Nephron progenitor cell (in vitro differentiated cells): ENCODE data around the gene BMPER.
A peak's percentile ranks its signal among the peaks of the same experiment; 100 is the strongest.

Source experiments
- DNase-seq: peaks from one replicate; pipeline ENCODE4 v3.0.0; 2021
- H3K27ac Mint-ChIP-seq: 2 replicates; pipeline ENCODE4 v1.8.0; 2021; ENCODE audit warnings: mild to moderate bottlenecking, moderate library complexity, mixed read lengths
- H3K27me3 Mint-ChIP-seq: 2 replicates; pipeline ENCODE4 v1.8.0; 2021; ENCODE audit warnings: mild to moderate bottlenecking, low read depth, mixed read lengths; ENCODE audit not compliant: poor library complexity
- H3K36me3 Mint-ChIP-seq: 2 replicates; pipeline ENCODE4 v1.8.0; 2021; ENCODE audit warnings: low read depth, mixed read lengths
- H3K4me1 Mint-ChIP-seq: 2 replicates; pipeline ENCODE4 v1.8.0; 2021; ENCODE audit warnings: mixed read lengths
- H3K4me3 Mint-ChIP-seq: 2 replicates; pipeline ENCODE4 v1.8.0; 2021; ENCODE audit warnings: mild to moderate bottlenecking, moderate library complexity, mixed read lengths
- H3K9me3 Mint-ChIP-seq: 2 replicates; pipeline ENCODE4 v1.8.0; 2021; ENCODE audit warnings: mild to moderate bottlenecking, moderate library complexity, mixed read lengths
- TF ChIP-seq, protein P1 (sequence below): fragments of 200-600 bp; sonication (generic); IDR thresholded peaks from 2 replicates; pipeline ENCODE4 v1.5.0; 2021; ENCODE audit warnings: antibody characterized with exemption

The BMPER gene

DNA sequence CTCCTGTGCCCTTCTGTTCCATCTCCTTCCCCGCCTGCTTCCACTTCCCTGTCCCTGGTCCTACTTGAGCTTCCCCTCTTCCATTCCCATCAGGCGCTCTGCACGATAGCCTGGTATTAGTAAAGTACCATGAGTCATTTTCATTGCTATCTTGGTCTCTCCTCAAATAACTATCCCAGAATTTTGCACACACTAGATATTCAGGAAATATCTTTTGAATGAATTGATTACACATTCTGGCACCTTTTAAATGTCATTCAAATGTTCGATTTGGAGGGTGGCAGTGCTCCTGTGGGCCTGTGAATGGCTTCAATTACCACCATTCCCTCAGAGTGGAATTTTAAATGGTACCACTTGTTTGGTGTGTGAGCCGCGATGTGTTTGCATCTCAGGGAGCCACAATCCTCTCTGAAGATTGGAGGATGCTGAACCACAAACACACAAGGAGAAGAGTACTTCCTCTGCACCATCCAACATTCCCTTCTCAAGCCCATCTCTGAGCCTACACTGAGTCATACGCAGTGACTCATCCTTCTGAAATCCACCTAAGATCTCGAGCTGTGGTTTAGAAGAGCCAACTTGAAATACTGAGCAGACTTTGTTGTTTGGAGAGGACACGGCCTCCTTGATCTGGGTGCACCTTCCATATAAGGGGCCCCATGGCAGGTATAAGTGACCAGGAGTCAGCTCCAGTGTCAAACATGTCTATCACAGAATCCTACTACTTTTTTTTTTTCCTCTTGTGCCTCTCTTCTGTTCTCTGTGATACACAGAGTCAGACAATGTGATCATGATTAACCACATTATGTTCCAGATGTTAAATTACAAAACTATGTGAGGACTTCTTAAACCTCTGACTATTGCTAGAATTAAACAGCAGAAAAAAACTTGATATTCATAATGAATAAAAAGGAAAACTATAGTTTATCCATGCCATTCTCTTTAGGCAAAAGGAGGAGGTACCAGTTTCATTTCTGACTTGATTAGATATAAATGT, 81.9 kb downstream of the BMPER start:
- no peak for DNase-seq
- Mint-ChIP-seq H3K36me3 (peaks cover 6% of the 10 kb centered on the region), H3K4me3 (no peak overlapping the region), H3K4me1 (no peaks in the 10 kb centered on the region), H3K9me3 (peaks cover 8% of the 10 kb centered on the region), H3K27ac (no peak overlapping the region), H3K27me3 (no peaks in the 10 kb centered on the region)
- TF ChIP-seq, protein P1, sequence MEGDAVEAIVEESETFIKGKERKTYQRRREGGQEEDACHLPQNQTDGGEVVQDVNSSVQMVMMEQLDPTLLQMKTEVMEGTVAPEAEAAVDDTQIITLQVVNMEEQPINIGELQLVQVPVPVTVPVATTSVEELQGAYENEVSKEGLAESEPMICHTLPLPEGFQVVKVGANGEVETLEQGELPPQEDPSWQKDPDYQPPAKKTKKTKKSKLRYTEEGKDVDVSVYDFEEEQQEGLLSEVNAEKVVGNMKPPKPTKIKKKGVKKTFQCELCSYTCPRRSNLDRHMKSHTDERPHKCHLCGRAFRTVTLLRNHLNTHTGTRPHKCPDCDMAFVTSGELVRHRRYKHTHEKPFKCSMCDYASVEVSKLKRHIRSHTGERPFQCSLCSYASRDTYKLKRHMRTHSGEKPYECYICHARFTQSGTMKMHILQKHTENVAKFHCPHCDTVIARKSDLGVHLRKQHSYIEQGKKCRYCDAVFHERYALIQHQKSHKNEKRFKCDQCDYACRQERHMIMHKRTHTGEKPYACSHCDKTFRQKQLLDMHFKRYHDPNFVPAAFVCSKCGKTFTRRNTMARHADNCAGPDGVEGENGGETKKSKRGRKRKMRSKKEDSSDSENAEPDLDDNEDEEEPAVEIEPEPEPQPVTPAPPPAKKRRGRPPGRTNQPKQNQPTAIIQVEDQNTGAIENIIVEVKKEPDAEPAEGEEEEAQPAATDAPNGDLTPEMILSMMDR, result no peak

DNA sequence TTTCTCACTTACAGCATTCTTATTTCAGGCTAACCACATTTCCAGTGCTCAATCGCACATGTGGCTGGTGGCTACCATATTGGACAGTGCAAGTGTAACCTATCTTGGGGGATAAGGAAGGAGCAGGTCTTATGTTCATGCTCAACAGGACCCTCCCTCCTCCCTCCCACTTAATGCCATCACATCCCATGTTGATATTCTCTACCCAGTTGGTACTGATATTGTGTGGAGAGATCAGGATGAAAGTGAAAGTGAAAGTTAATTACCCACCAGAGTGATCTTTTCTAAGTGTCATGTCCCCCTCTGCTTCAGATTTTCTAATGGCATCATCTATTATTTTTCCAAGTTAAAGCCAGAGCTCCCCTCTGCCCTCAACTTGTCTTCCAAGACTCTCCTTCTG, 91.6 kb downstream of the BMPER start:
- Mint-ChIP-seq H3K4me3 (no peak overlapping the region), H3K27ac (no peak overlapping the region), H3K9me3 (peaks cover 13% of the 10 kb centered on the region), H3K36me3 (peaks cover 5% of the 10 kb centered on the region), H3K4me1 (peaks cover 17% of the 10 kb centered on the region), H3K27me3 (peaks cover 4% of the 10 kb centered on the region)
- no peak for DNase-seq
- TF ChIP-seq, protein P1, result no peak

DNA sequence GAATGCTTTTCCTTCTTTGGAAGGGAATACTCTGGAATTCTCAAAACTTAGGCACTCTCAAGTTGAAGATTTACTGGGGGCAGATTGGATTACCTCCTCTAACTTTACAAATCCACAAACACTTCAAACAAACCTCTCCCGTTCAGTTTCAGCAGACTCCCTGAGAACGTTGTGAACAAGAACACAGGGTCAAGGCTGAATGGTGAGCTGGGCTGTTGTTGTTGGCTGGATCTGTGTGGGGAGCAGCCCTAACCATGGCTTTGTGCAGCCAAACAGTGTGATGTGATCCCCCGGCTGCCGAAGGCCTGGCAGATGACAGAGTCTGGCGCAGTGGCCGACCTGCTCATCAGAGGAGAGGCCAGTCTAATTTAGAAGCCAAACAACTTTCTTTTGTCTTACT, 93.1 kb downstream of the BMPER start:
- peaks cover 16% of the 10 kb centered on the region for H3K9me3 Mint-ChIP-seq
- peaks cover 4% of the 10 kb centered on the region for H3K27me3 Mint-ChIP-seq
- no peak for DNase-seq
- H3K27ac Mint-ChIP-seq, result peak overlapping the region; percentile 87
- H3K4me1 Mint-ChIP-seq, result peaks cover 17% of the 10 kb centered on the region
- H3K36me3 Mint-ChIP-seq, result peaks cover 5% of the 10 kb centered on the region
- no peak overlapping the region for H3K4me3 Mint-ChIP-seq
- TF ChIP-seq, protein P1, result no peak

DNA sequence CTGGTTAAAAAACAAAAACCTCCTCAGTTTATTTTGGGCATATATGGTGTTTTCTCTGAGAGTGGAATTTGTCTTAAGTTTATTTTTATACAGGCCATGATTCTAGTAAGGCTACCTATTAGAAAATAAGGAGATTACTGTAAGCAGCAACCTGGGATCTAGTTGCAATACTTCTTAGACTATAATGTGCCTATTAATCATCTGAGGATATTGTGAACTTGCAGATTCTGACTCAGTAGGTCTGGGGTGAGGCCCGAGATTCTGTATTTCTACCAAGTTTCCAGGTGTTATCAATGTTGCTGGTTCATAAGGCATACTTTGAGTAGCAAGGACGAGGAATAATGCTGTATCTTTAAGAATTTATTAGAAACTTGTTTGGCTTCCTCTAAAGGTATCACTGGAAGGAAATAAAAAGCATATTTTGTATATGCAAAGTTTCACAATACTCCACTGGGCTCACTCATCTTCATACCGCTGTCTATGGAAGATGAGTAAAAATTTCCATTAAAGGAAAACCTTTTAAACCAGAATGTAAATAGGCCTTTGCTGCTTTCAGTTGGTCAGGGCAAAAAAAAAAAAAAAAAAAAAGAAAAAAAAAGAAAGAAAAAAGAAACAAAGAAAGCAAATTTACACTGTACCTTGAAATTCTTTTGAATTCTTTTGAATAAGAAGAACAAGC, 105.8 kb downstream of the BMPER start:
- Mint-ChIP-seq H3K27ac (no peak overlapping the region), H3K4me3 (no peak overlapping the region), H3K27me3 (no peaks in the 10 kb centered on the region), H3K9me3 (no peaks in the 10 kb centered on the region), H3K4me1 (no peaks in the 10 kb centered on the region), H3K36me3 (no peaks in the 10 kb centered on the region)
- TF ChIP-seq, protein P1, result no peak
- DNase-seq, result no peak

DNA sequence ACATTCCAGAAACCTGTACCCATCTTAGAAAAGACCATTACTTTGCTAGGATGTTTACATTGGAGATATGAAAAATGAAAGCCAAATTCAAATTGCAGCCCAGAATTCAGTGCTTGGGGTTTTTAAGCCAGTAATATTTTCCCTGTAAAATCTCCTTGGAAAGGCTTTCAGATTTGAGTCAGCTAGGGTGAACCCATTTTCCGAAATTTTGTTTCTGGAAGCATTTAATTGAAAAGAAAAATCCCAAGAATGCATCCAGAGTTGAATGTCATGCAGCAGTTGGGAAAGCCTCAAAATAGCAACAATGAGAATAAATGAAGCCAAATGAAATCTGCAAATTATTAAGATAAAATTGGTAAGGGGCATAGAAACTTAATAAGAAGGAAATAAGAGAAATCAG, 106.4 kb downstream of the BMPER start:
- no peak overlapping the region for H3K27ac Mint-ChIP-seq
- no peaks in the 10 kb centered on the region for H3K36me3 Mint-ChIP-seq
- no peak overlapping the region for H3K4me3 Mint-ChIP-seq
- H3K27me3 Mint-ChIP-seq, result no peaks in the 10 kb centered on the region
- H3K9me3 Mint-ChIP-seq, result no peaks in the 10 kb centered on the region
- DNase-seq, result no peak
- TF ChIP-seq, protein P1, result no peak
- no peaks in the 10 kb centered on the region for H3K4me1 Mint-ChIP-seq
